ENCODE results near the gene NHSL1. TPM values are rescaled to one million over a fixed set of nuclear protein-coding genes. Genes with fewer than 3 reads are reported as not detected.

Gene NHSL1
- total RNA-seq, 4 donors from 2014 or later = 5.4 to 24.3 (median 22.2) TPM

GRCh38 chr6:138528956-138529355 is 29.7 kb upstream of the NHSL1 start:
- no peak for TF ChIP-seq CTCF (IDR thresholded peaks at IDR 0.05; ENCODE audit: low read depth)

GRCh38 chr6:138528137-138528536 is 28.8 kb upstream of the NHSL1 start:
- TF ChIP-seq CTCF (IDR thresholded peaks at IDR 0.05; ENCODE audit: low read depth) = no peak

- no peak for TF ChIP-seq CTCF (IDR thresholded peaks at IDR 0.05; ENCODE audit: low read depth)
Observed at GRCh38 chr6:138527411-138528088, 28.3 kb upstream of the NHSL1 start.

- no peak for TF ChIP-seq CTCF (IDR thresholded peaks at IDR 0.05; ENCODE audit: low read depth)
Observed at GRCh38 chr6:138526822-138527235, 27.5 kb upstream of the NHSL1 start.

GRCh38 chr6:138525355-138525754 is 26.1 kb upstream of the NHSL1 start:
- TF ChIP-seq CTCF (IDR thresholded peaks at IDR 0.05; ENCODE audit: low read depth) = no peak

GRCh38 chr6:138524526-138524925 is 25.2 kb upstream of the NHSL1 start:
- no peak for TF ChIP-seq CTCF (IDR thresholded peaks at IDR 0.05; ENCODE audit: low read depth)

- TF ChIP-seq CTCF (IDR thresholded peaks at IDR 0.05; ENCODE audit: low read depth) = no peak
Observed at GRCh38 chr6:138523347-138524210, 24.3 kb upstream of the NHSL1 start.
